SK-N-SH (cell line): ENCODE data around the gene NCBP2L. TPM values are rescaled to one million over a fixed set of nuclear protein-coding genes. Genes with fewer than 3 reads are reported as not detected.

Source experiments
- CTCF ChIA-PET: fragments of 300-600, 350-600 bp; formaldehyde crosslinking; extraction: SDS; loops from one replicate; lab custom pipeline; 2021; lab: Yijun Ruan, JAX
- POLR2A ChIA-PET: fragments of 350-600 bp; sonication (Branson Sonifier 250); formaldehyde crosslinking; extraction: SDS; loops from one replicate; lab custom pipeline; 2020; ENCODE audit warnings: antibody characterized with exemption, inconsistent platforms; lab: Yijun Ruan, JAX
- DNase-seq: peaks from one replicate; pipeline ENCODE4 v3.0.0; 2012
- H2AFZ ChIP-seq: fragments of 200-600 bp; sonication (generic); 2 replicates; pipeline ENCODE4 v1.8.1; 2016; ENCODE audit warnings: antibody characterized with exemption, mild to moderate bottlenecking, low read depth
- H3F3A ChIP-seq: fragments of 200-600 bp; sonication (generic); replicated peaks from 2 replicates; pipeline ENCODE3; 2016; ENCODE audit warnings: antibody characterized with exemption, mild to moderate bottlenecking; ENCODE audit not compliant: insufficient read depth
- H3K27ac ChIP-seq, 2 experiments: fragments of 200-500 bp in 1 of 2; fragments of 200-600 bp in 1 of 2; sonication (Bioruptor generic) in 1 of 2; sonication (generic), shearing (Covaris generic) in 1 of 2; 2 replicates each; pipeline versions ENCODE4 v1.5.1 to v1.6.1; 2014 to 2016; ENCODE audit warnings: low read depth in 2 of 2, inconsistent platforms in 1 of 2, low read length in 1 of 2, mild to moderate bottlenecking in 1 of 2, mixed read lengths in 1 of 2
- H3K27me3 ChIP-seq: fragments of 200-600 bp; sonication (generic), shearing (Covaris generic); 2 replicates; pipeline ENCODE4 v1.6.1; 2016; ENCODE audit warnings: mixed run types; ENCODE audit not compliant: insufficient read depth
- H3K36me3 ChIP-seq, 2 experiments: fragments of 200-500 bp in 1 of 2; fragments of 200-600 bp in 1 of 2; sonication (Bioruptor generic) in 1 of 2; sonication (generic) in 1 of 2; replicated peaks in 1 of 2; 2 replicates each; pipeline versions ENCODE3 to v1.5.1; 2014 to 2016; ENCODE audit warnings: low read length in 1 of 2, mild to moderate bottlenecking in 1 of 2; ENCODE audit not compliant: insufficient read depth in 2 of 2, control insufficient read depth in 1 of 2
- H3K4me1 ChIP-seq, 2 experiments: fragments of 200-500 bp in 1 of 2; fragments of 200-600 bp in 1 of 2; sonication (Bioruptor generic) in 1 of 2; sonication (generic), shearing (Covaris generic) in 1 of 2; 2 replicates each; pipeline versions ENCODE4 v1.5.1 to v1.6.1; 2014 to 2016; ENCODE audit warnings: low read depth in 1 of 2, low read length in 1 of 2, mixed run types in 1 of 2; ENCODE audit not compliant: insufficient read depth in 2 of 2, control insufficient read depth in 1 of 2
- H3K4me2 ChIP-seq: fragments of 200-600 bp; sonication (generic), shearing (Covaris generic); 2 replicates; pipeline ENCODE4 v1.6.1; 2017; ENCODE audit warnings: mixed run types
- H3K4me3 ChIP-seq, 2 experiments: fragments of 200-500 bp in 1 of 2; fragments of 200-600 bp in 1 of 2; sonication (Bioruptor generic) in 1 of 2; sonication (generic), shearing (Covaris generic) in 1 of 2; 2 replicates each; pipeline versions ENCODE4 v1.5.1 to v1.8.1; 2014 to 2016; ENCODE audit warnings: low read depth in 2 of 2, inconsistent platforms in 1 of 2, low read length in 1 of 2, mild to moderate bottlenecking in 1 of 2, mixed read lengths in 1 of 2, moderate library complexity in 1 of 2
- H3K79me2 ChIP-seq: fragments of 200-600 bp; sonication (generic); 2 replicates; pipeline ENCODE4 v1.8.1; 2017; ENCODE audit warnings: mild to moderate bottlenecking; ENCODE audit not compliant: insufficient read depth
- H3K9ac ChIP-seq: fragments of 200-600 bp; sonication (generic); 2 replicates; pipeline ENCODE4 v1.6.1; 2017; ENCODE audit warnings: mixed run types
- H3K9me2 ChIP-seq: fragments of 200-600 bp; sonication (generic); 2 replicates; pipeline ENCODE4 v1.6.1; 2017; ENCODE audit warnings: mixed run types
- H3K9me3 ChIP-seq: fragments of 200-600 bp; sonication (generic); 2 replicates; pipeline ENCODE4 v1.6.1; 2017; ENCODE audit warnings: mixed run types, mild to moderate bottlenecking, moderate library complexity
- H4K20me1 ChIP-seq: fragments of 200-600 bp; sonication (generic); 2 replicates; pipeline ENCODE4 v1.6.1; 2017; ENCODE audit warnings: mild to moderate bottlenecking, mixed run types; ENCODE audit not compliant: insufficient read depth
- CHD2 ChIP-seq: fragments of 150-350 bp; IDR thresholded peaks from 2 replicates; pipeline ENCODE4 v1.6.1; 2018; ENCODE audit warnings: low read length; ENCODE audit not compliant: partially characterized antibody
- CTCF ChIP-seq: fragments of 200-600 bp; sonication (generic); IDR thresholded peaks from 2 replicates; pipeline ENCODE4 v1.6.1; 2017; ENCODE audit warnings: antibody characterized with exemption, mild to moderate bottlenecking, moderate library complexity
- EP300 ChIP-seq, 2 experiments: IDR thresholded peaks; 2 replicates each; pipeline versions ENCODE4 v1.4.0 to v1.6.1; 2012; ENCODE audit warnings: borderline replicate concordance in 1 of 2, low read depth in 1 of 2, low read length in 1 of 2
- EZH2phosphoT487 ChIP-seq: fragments of 200-600 bp; sonication (generic); IDR thresholded peaks from 2 replicates; pipeline ENCODE4 v1.6.1; 2017; ENCODE audit warnings: low read depth, mixed run types, mild to moderate bottlenecking, antibody characterized with exemption, moderate library complexity, borderline replicate concordance
- FOSL2 ChIP-seq: IDR thresholded peaks from 2 replicates; pipeline ENCODE4 v1.4.0; 2012; ENCODE audit warnings: low read depth, mild to moderate bottlenecking, moderate library complexity, borderline replicate concordance
- GABPA ChIP-seq: IDR thresholded peaks from 2 replicates; pipeline ENCODE4 v1.4.0; 2012; ENCODE audit warnings: low read depth, mild to moderate bottlenecking
- MAX ChIP-seq: IDR thresholded peaks from 2 replicates; pipeline ENCODE4 v1.4.0; 2012; ENCODE audit warnings: low read depth
- MEF2A ChIP-seq: IDR thresholded peaks from 2 replicates; pipeline ENCODE4 v1.4.0; 2012; ENCODE audit warnings: low read depth, borderline replicate concordance
- NFIC ChIP-seq: IDR thresholded peaks from 2 replicates; pipeline ENCODE4 v1.4.0; 2012; ENCODE audit warnings: borderline replicate concordance
- RAD21 ChIP-seq: IDR thresholded peaks from 2 replicates; pipeline ENCODE4 v1.6.1; 2012; ENCODE audit warnings: mild to moderate bottlenecking, low read length
- RCOR1 ChIP-seq: fragments of 150-350 bp; IDR thresholded peaks from 2 replicates; pipeline ENCODE4 v1.6.1; 2017; ENCODE audit warnings: antibody characterized with exemption, low read length
- RFX5 ChIP-seq: IDR thresholded peaks from 2 replicates; pipeline ENCODE4 v1.6.1; 2012; ENCODE audit warnings: mild to moderate bottlenecking, improper control_type of control experiment, low read length
- RXRA ChIP-seq: IDR thresholded peaks from 2 replicates; pipeline ENCODE4 v1.4.0; 2012; ENCODE audit warnings: low read depth, mild to moderate bottlenecking, borderline replicate concordance
- TCF12 ChIP-seq: IDR thresholded peaks from 2 replicates; pipeline ENCODE4 v1.4.0; 2012
- TEAD4 ChIP-seq: IDR thresholded peaks from 2 replicates; pipeline ENCODE4 v1.4.0; 2012; ENCODE audit warnings: mild to moderate bottlenecking, borderline replicate concordance; ENCODE audit not compliant: insufficient read depth
- USF1 ChIP-seq: IDR thresholded peaks from 2 replicates; pipeline ENCODE4 v1.4.0; 2012; ENCODE audit warnings: low read depth, borderline replicate concordance
- USF2 ChIP-seq: fragments of 150-350 bp; IDR thresholded peaks from 2 replicates; pipeline ENCODE4 v1.6.1; 2017; ENCODE audit warnings: antibody characterized with exemption, low read length, low read depth, borderline replicate concordance
- YY1 ChIP-seq: IDR thresholded peaks from 2 replicates; pipeline ENCODE4 v1.4.0; 2012; ENCODE audit warnings: low read depth, mild to moderate bottlenecking
- ZBTB33 ChIP-seq: IDR thresholded peaks from 2 replicates; pipeline ENCODE4 v1.4.0; 2012; ENCODE audit warnings: low read depth, borderline replicate concordance
- WGBS: methylation state at CpG from one replicate; pipeline ENCODE4 v1.1.6; 2017; ENCODE audit warnings: low lambda C conversion rate; 5-methylcytosine and 5-hydroxymethylcytosine counted together
- polyA plus RNA-seq, 3 experiments: library from polyadenylated mRNA; depleted of rRNA; stranded (reverse); fragments of >200 nt; gene quantifications; 2 replicates each; pipeline ENCODE4 v1.2.3, GENCODE V29; 2012

The NCBP2L gene
- polyA plus RNA-seq, 1 of the 3 experiments (the other 2 are of a cell fraction), result not detected

- no peaks in the 10 kb centered on the region for H3K9me3 ChIP-seq
- TF ChIP-seq RCOR1 (no peak), ZBTB33 (no peak), TCF12 (no peak), FOSL2 (no peak), EP300 (IDR thresholded peaks at IDR 0.05; ENCODE audit: borderline replicate concordance in 1 of 2, low read depth in 1 of 2, low read length in 1 of 2) (no peak), USF1 (no peak), RXRA (no peak), NFIC (no peak), RAD21 (no peak), RFX5 (no peak), MEF2A (no peak), USF2 (no peak)
- H3K27ac ChIP-seq, result no peak overlapping the region
- no peaks in the 10 kb centered on the region; a peak in 1 of 4 replicates for H3K4me1 ChIP-seq
- 52% methylated on average over 6 of the region's 6 CpGs for WGBS
- CTCF ChIA-PET, result interaction anchor here (0.6 to 1.0 kb wide), 2 partner anchors 10 to 31 kb away, joined by 3 read pairs; no protein-coding TSS in a partner anchor
- no peaks in the 10 kb centered on the region for H3K79me2 ChIP-seq
- H3K9me2 ChIP-seq, result no peaks in the 10 kb centered on the region
- no peak overlapping the region for H3K9ac ChIP-seq
- no peak for DNase-seq
- peaks cover 42% of the 10 kb centered on the region for H3K27me3 ChIP-seq
- no peaks in the 10 kb centered on the region for H4K20me1 ChIP-seq
- no peak overlapping the region for H2AFZ ChIP-seq
- POLR2A ChIA-PET, result no interaction called here
- H3K4me3 ChIP-seq, result no peak overlapping the region
- no peaks in the 10 kb centered on the region for H3F3A ChIP-seq
- no peaks in the 10 kb centered on the region for H3K36me3 ChIP-seq
- H3K4me2 ChIP-seq, result no peak overlapping the region
These were observed 27.3 kb upstream of the NCBP2L start for GRCh38 chrX:107750263-107750662.

- H4K20me1 ChIP-seq, result no peaks in the 10 kb centered on the region
- DNase-seq, result no peak
- H3K36me3 ChIP-seq, result no peaks in the 10 kb centered on the region
- no peak overlapping the region for H3K4me3 ChIP-seq
- no peaks in the 10 kb centered on the region for H3K9me3 ChIP-seq
- no peaks in the 10 kb centered on the region for H3K79me2 ChIP-seq
- WGBS, result 41% methylated on average over 7 of the region's 7 CpGs
- H3K9me2 ChIP-seq, result no peaks in the 10 kb centered on the region
- ChIA-PET CTCF (interaction anchor here (1.0 to 2.3 kb wide), 2 partner anchors 10 to 26 kb away, joined by 3 to 11 read pairs; partner anchors contain the start of gene NCBP2L), POLR2A (no interaction called here)
- H3F3A ChIP-seq, result no peaks in the 10 kb centered on the region
- H3K27ac ChIP-seq, result no peak overlapping the region
- H3K9ac ChIP-seq, result no peak overlapping the region
- H3K4me2 ChIP-seq, result no peak overlapping the region
- no peaks in the 10 kb centered on the region; a peak in 1 of 4 replicates for H3K4me1 ChIP-seq
- H2AFZ ChIP-seq, result no peak overlapping the region
- peaks cover 36% of the 10 kb centered on the region for H3K27me3 ChIP-seq
- TF ChIP-seq CHD2 (no peak), CTCF (no peak), EZH2phosphoT487 (no peak), YY1 (no peak), ZBTB33 (no peak), GABPA (no peak), USF2 (no peak), RXRA (no peak), TCF12 (no peak), TEAD4 (no peak), MAX (no peak)
These were observed 26.6 kb upstream of the NCBP2L start for GRCh38 chrX:107750861-107751445.
